Measurements from ENCODE around the gene EIF4ENIF1.

Gene EIF4ENIF1

GRCh38 chr22:31393893-31394292 is 95.7 kb downstream of the EIF4ENIF1 start:
- no peak for TF ChIP-seq CTCF (IDR thresholded peaks at IDR 0.05; ENCODE audit: low read depth, low read length)
- no peak for DNase-seq
- Histone ChIP-seq H3K4me1 (peaks cover 2% of the 10 kb centered on the region; the same call in 1 of the 2 replicates), H3K4me3 (ENCODE audit: low read depth, low read length) (no peak overlapping the region), H3K27me3 (no peaks in the 10 kb centered on the region), H3K36me3 (no peaks in the 10 kb centered on the region), H3K9me3 (no peaks in the 10 kb centered on the region)
